B cell (primary cell): Measurements from ENCODE around the gene PEX7. TPM values are rescaled to one million over a fixed set of nuclear protein-coding genes. Genes with fewer than 3 reads are reported as not detected.

Experiments used
- ATAC-seq: fragments of 200-7000 bp; cut with Tn5 transposase; one replicate; pipeline ENCODE4 v1.10.0; 2021; ENCODE audit warnings: low read depth, mild to moderate bottlenecking, moderate number of reproducible peaks, moderate library complexity
- CTCF ChIA-PET: fragments of 350-600 bp; sonication (Branson Sonifier 250); formaldehyde crosslinking; loops from one replicate; lab custom pipeline; 2021; ENCODE audit warnings: antibody characterized with exemption, inconsistent platforms; lab: Charles Lee
- POLR2A ChIA-PET: fragments of 350-600 bp; sonication (Branson Sonifier 250); formaldehyde crosslinking; loops from one replicate; lab custom pipeline; 2021; ENCODE audit warnings: antibody characterized with exemption; lab: Charles Lee
- DNase-seq: peaks from one replicate; pipeline ENCODE4 v3.0.0; 2013
- H2AFZ ChIP-seq: 2 replicates; pipeline ENCODE4 v1.6.1; 2012; ENCODE audit warnings: mild to moderate bottlenecking, low read depth, low read length; ENCODE audit not compliant: insufficient read depth, poor library complexity, severe bottlenecking
- H3K27ac ChIP-seq, 2 donors: 1 replicate in 1 of 2; 2 replicates in 1 of 2; pipeline ENCODE4 v1.5.1; 2012 to 2013; ENCODE audit warnings: low read length in 2 of 2, mild to moderate bottlenecking in 2 of 2, moderate library complexity in 1 of 2
- H3K27me3 ChIP-seq, 4 experiments: fragments of 200-600 bp in 1 of 4; sonication (generic) in 1 of 4; replicated peaks in 1 of 4; 1 replicate in 2 of 4; 2 replicates in 2 of 4; pipeline versions ENCODE4 v1.6.1 to v1.7.0; 2013 to 2016; ENCODE audit warnings: low read length in 3 of 4, mild to moderate bottlenecking in 2 of 4, mixed read lengths in 1 of 4, moderate library complexity in 1 of 4; ENCODE audit not compliant: insufficient read depth in 4 of 4, control insufficient read depth in 3 of 4; ENCODE audit errors: control extremely low read depth in 1 of 4
- H3K36me3 ChIP-seq, 2 experiments: replicated peaks in 1 of 2; 1 replicate in 1 of 2; 2 replicates in 1 of 2; pipeline versions ENCODE4 v1.6.1 to v1.7.1; 2013; ENCODE audit warnings: low read length in 1 of 2; ENCODE audit not compliant: insufficient read depth in 2 of 2, control insufficient read depth in 1 of 2; ENCODE audit errors: control extremely low read depth in 1 of 2, extremely low read depth in 1 of 2
- H3K4me1 ChIP-seq, 2 donors: fragments of 200-600 bp in 1 of 2; sonication (generic) in 1 of 2; 1 replicate in 1 of 2; 2 replicates in 1 of 2; pipeline versions ENCODE4 v1.5.1 to v1.6.1; 2013 to 2017; ENCODE audit warnings: low read length in 2 of 2; ENCODE audit not compliant: control insufficient read depth in 2 of 2, insufficient read depth in 2 of 2
- H3K4me2 ChIP-seq: replicated peaks from 2 replicates; pipeline ENCODE3; 2012; ENCODE audit warnings: mild to moderate bottlenecking, low read depth, low read length; ENCODE audit not compliant: poor library complexity, severe bottlenecking
- H3K4me3 ChIP-seq, 5 experiments: fragments of 200-600 bp in 1 of 5; sonication (generic) in 1 of 5; 1 replicate in 3 of 5; 2 replicates in 2 of 5; pipeline versions ENCODE4 v1.5.1 to v1.7.0; 2011 to 2016; ENCODE audit warnings: low read length in 4 of 5, mild to moderate bottlenecking in 4 of 5, low read depth in 2 of 5, control low read depth in 1 of 5, moderate library complexity in 1 of 5; ENCODE audit not compliant: insufficient read depth in 1 of 5; ENCODE audit errors: control extremely low read depth in 1 of 5, extremely low read depth in 1 of 5
- H3K79me2 ChIP-seq: fragments of 200-600 bp; sonication (generic); one replicate; pipeline ENCODE4 v1.6.0; 2016; ENCODE audit warnings: low read length; ENCODE audit not compliant: control insufficient read depth, insufficient read depth
- H3K9ac ChIP-seq: fragments of 200-600 bp; sonication (generic); 2 replicates; pipeline ENCODE4 v1.6.1; 2017; ENCODE audit warnings: mild to moderate bottlenecking, low read length, moderate library complexity
- H3K9me3 ChIP-seq, 3 donors: one replicate each; pipeline versions ENCODE4 v1.6.1 to v1.7.1; 2013; ENCODE audit warnings: low read length in 2 of 3; ENCODE audit not compliant: control insufficient read depth in 2 of 3, insufficient read depth in 1 of 3; ENCODE audit errors: control extremely low read depth in 1 of 3
- H4K20me1 ChIP-seq: 2 replicates; pipeline ENCODE4 v1.6.0; 2012; ENCODE audit warnings: mild to moderate bottlenecking, low read length; ENCODE audit not compliant: insufficient read depth, control insufficient read depth, poor library complexity, severe bottlenecking
- H3K27ac Mint-ChIP-seq: one replicate; pipeline ENCODE4 v1.8.0; 2021; ENCODE audit warnings: mixed read lengths
- H3K27me3 Mint-ChIP-seq: one replicate; pipeline ENCODE4 v1.8.0; 2021; ENCODE audit warnings: mixed read lengths
- H3K4me1 Mint-ChIP-seq: one replicate; pipeline ENCODE4 v1.8.0; 2021; ENCODE audit warnings: mixed read lengths
- H3K4me3 Mint-ChIP-seq: one replicate; pipeline ENCODE4 v1.8.0; 2021; ENCODE audit warnings: mixed read lengths
- H3K9me3 Mint-ChIP-seq: one replicate; pipeline ENCODE4 v1.8.0; 2022; ENCODE audit warnings: mixed read lengths; ENCODE audit not compliant: insufficient read depth
- CTCF ChIP-seq: fragments of 200-600 bp; IDR thresholded peaks from one replicate; pipeline ENCODE4 v1.8.0; 2022; ENCODE audit warnings: antibody characterized with exemption, mild to moderate bottlenecking
- EZH2 ChIP-seq: IDR thresholded peaks from 2 replicates; pipeline ENCODE4 v1.6.1; 2012; ENCODE audit warnings: borderline replicate concordance, low read depth, mild to moderate bottlenecking, moderate library complexity, low read length; ENCODE audit not compliant: insufficient read depth, poor library complexity, severe bottlenecking
- WGBS: methylation state at CpG from one replicate; pipeline ENCODE4 v1.1.5; 2013; ENCODE audit warnings: missing lambda C conversion rate; ENCODE audit not compliant: insufficient coverage; 5-methylcytosine and 5-hydroxymethylcytosine counted together
- intact Hi-C: fragments of 100-400 bp; cut with micrococcal nuclease; formaldehyde crosslinking; loops from one replicate; pipeline ENCODE4 v1.10.0; 2022
- polyA plus RNA-seq: library from polyadenylated mRNA; depleted of rRNA; stranded (reverse); fragments of >200 nt; gene quantifications from 2 replicates; pipeline ENCODE4 v1.2.3, GENCODE V29; 2012
- total RNA-seq, 2 donors: library from RNA; stranded (reverse); fragments of 120-200 nt in 1 of 2; gene quantifications; 1 replicate in 1 of 2; 2 replicates in 1 of 2; pipeline versions ENCODE4 v1.2.3 to v1.2.4, GENCODE V29; 2013 to 2022

The PEX7 gene
- total and polyA plus RNA-seq, 2 donors (not counting 1 experiment from before 2014, with no cell fraction given) = 3.9 TPM

GRCh38 chr6:136880748-136881460 is 58.5 kb downstream of the PEX7 start:
- Histone ChIP-seq H3K9me3 (peaks cover 0 to 5% (median 0%) of the 10 kb centered on the region in 3 donors), H3K27ac (no peak overlapping the region), H3K79me2 (no peaks in the 10 kb centered on the region), H3K4me3 (no peak overlapping the region), H2AFZ (no peak overlapping the region), H3K4me1 (no peaks in the 10 kb centered on the region), H4K20me1 (no peaks in the 10 kb centered on the region), H3K27me3 (no peaks in the 10 kb centered on the region), H3K4me2 (no peak overlapping the region), H3K36me3 (no peaks in the 10 kb centered on the region), H3K9ac (no peak overlapping the region)
- Mint-ChIP-seq H3K9me3 (peaks cover 3% of the 10 kb centered on the region), H3K27ac (no peak overlapping the region), H3K4me1 (no peaks in the 10 kb centered on the region), H3K4me3 (no peak overlapping the region), H3K27me3 (no peaks in the 10 kb centered on the region)
- intact Hi-C loops = no loop called here
- ChIA-PET POLR2A (no interaction called here), CTCF (no interaction called here)
- no CpG with 5 or more reads among the region's 4 CpGs for WGBS
- TF ChIP-seq EZH2 (no peak), CTCF (no peak)
- ATAC-seq (no peak), DNase-seq (no peak)

- H2AFZ ChIP-seq = no peak overlapping the region
- no peak overlapping the region for H3K27ac ChIP-seq
- intact Hi-C loops = no loop called here
- Mint-ChIP-seq H3K27ac (no peak overlapping the region), H3K9me3 (no peaks in the 10 kb centered on the region), H3K4me1 (peaks cover 13% of the 10 kb centered on the region), H3K27me3 (no peaks in the 10 kb centered on the region), H3K4me3 (no peak overlapping the region)
- DNase-seq = no peak
- no peak overlapping the region for H3K9ac ChIP-seq
- POLR2A ChIA-PET = no interaction called here
- H3K27me3 ChIP-seq = no peaks in the 10 kb centered on the region
- no peak overlapping the region for H3K4me3 ChIP-seq
- TF ChIP-seq EZH2 (no peak), CTCF (no peak)
- no peaks in the 10 kb centered on the region for H3K36me3 ChIP-seq
- H4K20me1 ChIP-seq = no peaks in the 10 kb centered on the region
- H3K79me2 ChIP-seq = no peaks in the 10 kb centered on the region
- CTCF ChIA-PET = interaction anchor here (1.3 kb wide), 1 partner anchor 242 kb away, joined by 3 read pairs; no protein-coding TSS in a partner anchor
- no peak for ATAC-seq
- no peaks in the 10 kb centered on the region for H3K9me3 ChIP-seq
- no peak overlapping the region for H3K4me2 ChIP-seq
- peaks cover 0 to 12% of the 10 kb centered on the region in 2 donors for H3K4me1 ChIP-seq
- no CpG with 5 or more reads among the region's 3 CpGs for WGBS
These were observed 63.7 kb downstream of the PEX7 start for GRCh38 chr6:136886091-136886490.
